Measurements from ENCODE around the gene GAB1.

GAB1 gene

DNA sequence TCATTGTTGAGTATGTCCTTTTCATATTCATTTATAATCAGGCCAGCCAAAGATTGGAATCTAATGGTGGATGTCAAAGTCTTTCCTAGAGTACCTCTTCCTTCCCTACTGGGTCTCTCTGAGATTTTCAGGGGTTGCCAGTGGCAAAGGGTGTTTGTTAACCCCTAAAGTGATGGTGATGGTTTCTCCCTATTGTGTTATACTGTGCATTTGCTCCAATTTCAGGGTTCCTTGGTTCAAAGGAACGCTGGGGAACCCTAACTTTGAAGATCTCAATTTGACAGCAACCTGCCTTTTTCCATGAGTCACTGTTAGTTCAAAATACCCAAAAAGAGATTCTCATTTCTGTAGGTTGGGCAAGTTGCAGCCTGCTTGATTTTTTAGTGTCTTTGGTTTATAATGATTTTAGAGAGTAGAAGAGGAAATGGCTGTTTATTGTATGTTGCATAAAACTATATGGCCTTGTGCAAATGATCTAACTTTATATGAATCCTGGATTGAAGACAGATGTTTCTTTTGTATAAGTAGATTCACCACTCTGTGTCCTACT lies 23.0 kb downstream of the GAB1 start:
- no peak for DNase-seq

GRCh38 chr4:143360838-143361625 lies 24.4 kb downstream of the GAB1 start:
- no peak for DNase-seq

- no peak for DNase-seq
Measured at GRCh38 chr4:143362349-143363046, 25.8 kb downstream of the GAB1 start.

DNA sequence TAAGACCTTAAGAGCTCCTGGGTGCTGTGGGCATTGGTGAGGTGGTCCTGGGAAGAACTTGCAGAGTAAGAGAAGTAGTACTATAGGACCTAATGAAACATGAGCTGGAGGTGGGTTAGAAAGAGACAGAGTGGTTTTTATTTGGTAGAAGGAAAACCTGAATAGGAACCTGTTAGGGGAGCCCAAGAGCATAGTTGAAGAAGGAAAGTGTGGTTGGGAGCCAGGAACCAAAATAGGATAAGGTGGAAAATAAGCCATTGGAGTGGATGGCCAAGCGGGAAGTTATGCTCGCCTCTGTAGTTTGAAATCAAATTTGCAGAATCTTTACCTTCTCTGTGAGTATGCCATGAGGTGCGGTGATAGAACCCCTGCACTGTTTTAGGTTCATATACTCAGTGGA lies 26.7 kb downstream of the GAB1 start:
- DNase-seq: no peak

- no peak for DNase-seq
Measured at GRCh38 chr4:143364063-143364462, 27.4 kb downstream of the GAB1 start.

DNA sequence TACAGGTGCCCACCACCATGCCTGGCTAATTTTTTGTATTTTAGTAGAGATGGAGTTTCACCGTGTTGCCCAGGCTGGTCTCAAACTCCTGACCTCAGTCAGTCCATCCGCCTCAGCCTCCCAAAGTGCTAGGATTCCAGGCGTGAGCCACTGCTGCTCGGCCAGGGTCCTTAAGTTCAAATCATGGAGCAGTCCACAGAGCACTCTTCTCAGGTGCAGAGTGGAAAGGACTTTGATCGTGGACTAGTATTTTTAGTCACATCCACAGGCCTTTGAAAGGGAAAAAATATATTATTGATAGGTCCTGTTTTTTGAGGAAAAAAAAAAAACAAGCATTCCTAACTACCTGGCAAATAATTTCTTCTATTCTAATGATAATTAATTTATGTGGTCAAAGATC lies 31.2 kb downstream of the GAB1 start:
- no peak for DNase-seq

- no peak for DNase-seq
Measured at GRCh38 chr4:143369552-143369951, 32.9 kb downstream of the GAB1 start.

DNA sequence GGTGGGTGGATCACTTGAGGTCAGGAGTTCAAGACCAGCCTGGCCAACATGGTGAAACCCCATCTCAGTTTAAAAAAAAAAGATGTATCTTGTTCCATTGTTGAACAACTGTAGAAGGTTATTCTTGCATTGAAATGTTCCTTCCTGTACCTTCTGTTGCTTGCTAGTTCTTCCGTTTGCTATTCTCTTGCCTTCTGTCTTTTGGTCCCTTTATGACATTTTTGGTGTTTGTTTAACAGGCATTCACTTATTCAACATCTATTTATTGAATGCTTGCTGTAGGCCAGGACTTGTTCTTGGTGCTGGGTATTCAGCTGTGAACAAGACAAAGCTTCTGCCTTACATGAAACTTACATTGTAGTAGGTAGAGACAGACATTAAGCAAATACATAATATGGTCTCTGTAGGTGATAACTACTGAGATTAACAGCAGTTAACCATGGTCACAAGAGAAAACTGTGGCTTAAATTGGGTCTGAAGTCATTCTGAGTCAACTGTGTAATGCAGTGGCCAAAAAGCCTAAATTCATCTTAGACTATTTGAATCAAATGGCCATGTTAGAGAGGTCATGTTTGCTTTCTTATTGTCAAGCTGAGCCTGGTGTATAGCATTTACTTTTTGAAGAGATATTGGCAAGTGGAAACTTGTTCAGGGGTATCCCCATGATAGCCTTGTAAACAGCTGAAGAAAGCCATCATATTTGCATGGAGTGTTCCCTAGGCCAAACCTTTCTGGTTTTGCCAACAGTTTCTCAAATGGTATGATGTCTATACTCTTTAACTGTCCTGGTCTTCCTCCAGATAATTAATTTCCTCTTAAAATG lies 35.6 kb downstream of the GAB1 start:
- no peak for DNase-seq

DNA sequence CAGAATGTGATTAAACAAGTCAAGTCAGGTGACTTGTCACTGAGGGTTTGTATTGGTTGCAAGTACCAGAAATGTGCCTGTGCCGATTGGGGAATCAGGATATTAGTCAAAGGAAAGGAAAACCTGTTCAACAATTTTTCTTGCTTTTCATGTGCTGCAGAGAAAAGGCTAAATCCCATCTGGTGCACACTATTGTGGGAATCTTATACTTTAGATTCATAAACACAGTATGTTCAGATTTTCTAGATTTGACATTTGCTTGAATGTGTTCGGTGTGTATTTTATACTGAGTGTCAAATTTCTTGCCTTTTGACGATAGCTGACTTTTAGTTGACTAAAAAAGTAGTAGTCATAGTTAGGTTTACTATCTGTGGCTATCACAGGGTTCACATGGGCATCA lies 37.6 kb downstream of the GAB1 start:
- no peak for DNase-seq

GRCh38 chr4:143374771-143375170 lies 38.1 kb downstream of the GAB1 start:
- DNase-seq: no peak

DNA sequence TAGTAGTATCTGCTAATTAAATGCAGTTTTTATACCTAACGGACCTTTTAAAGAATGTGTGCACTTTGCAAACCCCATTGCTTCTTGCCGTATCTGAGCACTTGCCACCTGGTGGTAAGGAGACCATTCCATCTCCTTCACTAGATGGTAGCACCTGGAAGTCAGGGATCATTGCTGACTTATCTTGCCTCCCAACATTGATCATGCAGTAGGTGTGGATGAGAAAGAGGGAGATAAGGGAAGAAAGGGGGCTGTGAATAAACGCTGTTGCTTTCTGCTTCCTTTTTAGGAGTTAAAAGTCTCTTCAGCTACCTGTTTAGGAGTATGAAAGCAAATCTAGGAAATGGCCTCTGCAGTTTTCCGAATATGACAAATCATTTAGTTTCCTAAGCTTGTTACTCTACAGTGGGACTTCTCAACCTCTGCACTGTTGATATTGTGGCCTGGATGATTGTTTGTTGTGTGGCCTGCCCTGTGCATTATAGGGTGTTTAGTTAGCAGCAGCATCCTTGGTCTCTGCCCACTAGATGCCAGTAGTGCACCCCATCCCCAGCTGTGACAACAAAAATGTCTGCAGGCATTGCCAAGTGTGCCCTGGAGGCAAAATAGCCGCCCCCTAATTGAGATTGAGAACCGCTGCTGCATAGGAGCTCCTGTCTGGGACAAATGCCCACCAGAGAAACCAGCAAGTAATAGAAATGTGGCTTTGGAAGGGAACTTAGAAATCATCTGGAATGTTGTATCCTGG lies 38.8 kb downstream of the GAB1 start:
- DNase-seq: no peak

DNA sequence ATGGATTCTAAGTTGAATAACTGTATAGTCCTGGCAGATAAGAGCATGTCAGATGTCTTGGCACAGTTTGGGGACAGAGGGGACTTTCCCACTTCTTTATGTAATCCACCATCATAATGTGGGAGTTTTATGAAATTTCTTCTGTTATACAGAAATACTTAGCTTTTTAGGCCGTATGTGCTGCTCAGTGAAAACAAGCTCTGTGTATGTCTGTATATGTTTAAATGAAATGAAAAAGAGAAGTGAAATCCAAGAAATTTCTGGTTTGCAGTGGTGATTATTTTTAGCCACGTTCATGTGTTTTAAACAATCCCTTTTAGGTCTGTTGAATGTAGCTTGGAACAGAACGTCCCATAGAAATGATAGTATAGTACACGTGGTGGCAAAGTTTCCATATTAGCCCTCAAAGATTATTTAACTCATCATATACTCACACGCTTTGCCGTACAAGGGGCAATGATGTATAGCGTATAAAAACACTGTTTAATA lies 41.0 kb downstream of the GAB1 start:
- DNase-seq: no peak

- no peak for DNase-seq
Measured at GRCh38 chr4:143380629-143381028, 44.0 kb downstream of the GAB1 start.

GRCh38 chr4:143381189-143382118 lies 44.8 kb downstream of the GAB1 start:
- no peak for DNase-seq

DNA sequence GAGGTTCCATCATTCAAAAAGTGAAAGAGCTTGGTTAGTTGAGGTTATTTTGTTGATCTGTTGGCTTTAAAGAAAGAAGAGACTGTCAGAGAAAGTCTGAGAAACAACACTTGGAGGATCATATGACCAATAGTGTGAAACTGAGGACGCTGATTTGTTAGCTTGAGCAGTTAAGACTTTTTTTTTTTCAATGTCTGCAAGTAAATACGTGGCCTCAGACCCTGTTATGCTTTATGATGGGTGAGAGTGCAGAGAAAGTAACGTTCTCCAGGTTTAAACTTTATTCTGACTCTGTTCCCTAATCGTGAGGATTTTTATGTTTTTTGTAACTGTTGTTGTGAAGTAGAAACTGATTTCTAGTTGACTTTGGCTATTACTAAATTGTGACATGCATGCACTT lies 45.9 kb downstream of the GAB1 start:
- no peak for DNase-seq

DNA sequence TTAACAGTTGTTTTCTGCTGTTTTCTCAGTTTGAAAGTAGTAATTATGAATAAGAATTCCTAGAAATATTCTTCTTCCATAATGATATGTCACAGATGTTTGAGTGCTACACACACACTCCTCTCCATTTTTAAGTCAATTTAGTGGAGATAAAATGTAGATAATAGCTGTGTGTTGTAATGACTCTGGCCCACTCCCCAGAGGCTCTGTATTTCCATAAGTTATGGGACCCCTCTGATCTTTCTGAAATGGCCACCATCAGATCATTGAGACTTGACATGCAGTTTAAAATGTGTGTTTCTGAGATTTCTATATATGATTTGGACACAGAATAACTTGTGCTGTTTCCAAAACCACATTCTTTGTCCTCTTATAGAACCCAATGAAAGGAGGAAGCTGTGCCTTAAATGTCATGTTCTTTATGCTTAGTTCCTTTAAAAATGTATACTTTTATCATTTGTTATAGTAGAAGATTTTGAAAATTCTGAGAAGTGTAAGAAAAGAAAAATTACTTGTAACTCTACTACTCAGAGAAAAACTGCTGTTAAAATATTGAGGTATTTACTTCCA lies 46.4 kb downstream of the GAB1 start:
- no peak for DNase-seq

DNA sequence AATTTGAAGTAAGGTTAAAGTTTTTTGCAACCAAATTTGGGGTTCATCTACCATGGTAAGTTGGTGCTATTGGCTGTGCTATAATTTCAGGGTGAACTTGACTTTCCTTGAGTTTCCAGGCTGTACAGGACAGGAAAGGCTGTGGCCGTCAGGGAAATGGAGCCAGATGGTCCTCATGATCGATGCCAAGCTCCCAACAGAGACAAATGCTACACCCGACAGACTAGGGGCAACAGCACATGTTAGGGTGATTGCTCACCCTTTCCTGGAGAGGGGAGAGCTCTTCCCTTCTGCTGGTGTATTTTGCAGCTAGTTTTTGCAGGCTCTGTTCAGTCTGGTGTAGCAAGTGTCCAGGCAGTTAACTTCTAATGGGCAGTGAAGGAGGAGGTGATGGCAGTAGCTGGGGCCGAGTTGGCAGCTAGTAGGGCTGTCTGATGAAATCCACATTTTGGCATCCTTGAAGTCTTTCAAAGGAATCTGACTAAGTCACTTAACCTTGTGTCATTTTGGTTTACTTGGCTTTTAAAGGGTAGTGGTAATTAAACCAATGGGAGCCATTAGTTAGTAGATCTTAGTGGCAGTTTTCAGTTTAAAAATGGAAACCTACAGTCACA lies 47.8 kb downstream of the GAB1 start:
- DNase-seq: no peak

DNA sequence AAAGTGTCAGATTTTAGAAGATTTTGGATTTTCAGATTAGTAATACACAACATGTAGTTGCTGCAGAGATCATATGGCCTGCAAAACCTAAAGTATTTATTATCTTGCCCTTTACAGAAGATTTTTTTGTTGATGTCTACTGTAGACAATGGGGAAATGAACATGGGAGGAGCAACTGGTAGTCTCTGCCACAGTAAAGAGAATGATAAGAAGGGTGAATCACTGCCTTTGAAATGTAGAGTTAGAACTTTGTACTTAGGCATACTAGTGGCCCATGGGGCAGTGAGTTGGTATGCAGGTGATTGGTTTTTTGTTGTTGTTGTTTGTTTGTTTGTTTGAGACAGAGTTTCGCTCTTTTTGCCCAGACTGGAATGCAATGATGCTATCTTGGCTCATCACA lies 50.1 kb downstream of the GAB1 start:
- DNase-seq: no peak

- no peak for DNase-seq
Measured at GRCh38 chr4:143389579-143390195, 53.0 kb downstream of the GAB1 start.

GRCh38 chr4:143390764-143391163 lies 54.1 kb downstream of the GAB1 start:
- DNase-seq: no peak
